GM23338 (cell line): Measurements from ENCODE around the gene PRG3. TPM values are rescaled to one million over a fixed set of nuclear protein-coding genes. Genes with fewer than 3 reads are reported as not detected.

Source experiments
- ATAC-seq: fragments of 200-7000 bp; cut with Tn5 transposase; 3 replicates; pipeline ENCODE4 v1.9.1; 2020
- DNase-seq: peaks from one replicate; pipeline ENCODE4 v3.0.0-alpha.2; 2015; ENCODE audit warnings: low spot score
- H2AFZ ChIP-seq: fragments of 200-600 bp; sonication (generic); 2 replicates; pipeline ENCODE4 v1.8.0; 2016; ENCODE audit warnings: antibody characterized with exemption, mild to moderate bottlenecking, moderate library complexity
- H3F3A ChIP-seq: fragments of 200-600 bp; sonication (generic); replicated peaks from 2 replicates; pipeline ENCODE4 v1.8.0; 2017; ENCODE audit warnings: antibody characterized with exemption, mixed run types, low read depth
- H3K27ac ChIP-seq: fragments of 200-600 bp; sonication (generic); 2 replicates; pipeline ENCODE4 v1.6.1; 2016; ENCODE audit warnings: low read depth
- H3K27me3 ChIP-seq: fragments of 200-600 bp; sonication (generic); 2 replicates; pipeline ENCODE4 v1.8.0; 2016; ENCODE audit warnings: mild to moderate bottlenecking, mixed run types, moderate library complexity; ENCODE audit not compliant: insufficient read depth
- H3K36me3 ChIP-seq: fragments of 200-600 bp; sonication (generic); 2 replicates; pipeline ENCODE4 v1.8.0; 2016; ENCODE audit warnings: mild to moderate bottlenecking; ENCODE audit not compliant: insufficient read depth
- H3K4me1 ChIP-seq: fragments of 200-600 bp; sonication (generic); 2 replicates; pipeline ENCODE4 v1.8.0; 2016; ENCODE audit warnings: mild to moderate bottlenecking, moderate library complexity; ENCODE audit not compliant: insufficient read depth
- H3K4me2 ChIP-seq: fragments of 200-600 bp; sonication (generic); 2 replicates; pipeline ENCODE4 v1.7.1; 2017; ENCODE audit warnings: mixed run types
- H3K4me3 ChIP-seq: fragments of 200-600 bp; sonication (generic); 2 replicates; pipeline ENCODE4 v1.6.1; 2016; ENCODE audit warnings: mixed run types
- H3K79me2 ChIP-seq: fragments of 200-600 bp; sonication (generic); replicated peaks from 2 replicates; pipeline ENCODE4 v1.8.0; 2017; ENCODE audit warnings: mild to moderate bottlenecking; ENCODE audit not compliant: insufficient read depth
- H3K9me2 ChIP-seq: fragments of 200-600 bp; sonication (generic); 2 replicates; pipeline ENCODE4 v1.8.0; 2017; ENCODE audit not compliant: insufficient read depth
- H4K20me1 ChIP-seq: fragments of 200-600 bp; sonication (generic); replicated peaks from 2 replicates; pipeline ENCODE4 v1.8.0; 2017; ENCODE audit warnings: mild to moderate bottlenecking; ENCODE audit not compliant: insufficient read depth
- H3K27ac Mint-ChIP-seq: 2 replicates; pipeline ENCODE4 v1.8.0; 2020; ENCODE audit warnings: inconsistent platforms, mild to moderate bottlenecking, moderate library complexity, mixed read lengths
- H3K27me3 Mint-ChIP-seq: 3 replicates; pipeline ENCODE4 v1.8.0; 2022; ENCODE audit warnings: low read depth, mild to moderate bottlenecking, moderate library complexity, mixed read lengths, inconsistent platforms; ENCODE audit not compliant: insufficient read depth, poor library complexity
- H3K36me3 Mint-ChIP-seq: 3 replicates; pipeline ENCODE4 v1.8.0; 2021; ENCODE audit warnings: low read depth, mild to moderate bottlenecking, inconsistent platforms, moderate library complexity, mixed read lengths
- H3K4me1 Mint-ChIP-seq: 3 replicates; pipeline ENCODE4 v1.8.0; 2020; ENCODE audit warnings: mild to moderate bottlenecking, inconsistent platforms, mixed read lengths
- H3K4me3 Mint-ChIP-seq: 3 replicates; pipeline ENCODE4 v1.8.0; 2021; ENCODE audit warnings: moderate library complexity, mild to moderate bottlenecking, inconsistent platforms, mixed read lengths
- H3K9me3 Mint-ChIP-seq: 3 replicates; pipeline ENCODE4 v1.8.0; 2020; ENCODE audit warnings: moderate library complexity, mild to moderate bottlenecking, inconsistent platforms, mixed read lengths
- CREB1 ChIP-seq: fragments of 250-450 bp; sonication (Bioruptor Pico); IDR thresholded peaks from 2 replicates; pipeline ENCODE4 v1.5.0; 2020; ENCODE audit warnings: low read depth, mild to moderate bottlenecking, moderate library complexity
- EZH2 ChIP-seq: fragments of 200-600 bp; sonication (generic); IDR thresholded peaks from one replicate; pipeline ENCODE4 v1.8.0; 2017; ENCODE audit warnings: antibody characterized with exemption, mild to moderate bottlenecking, low read depth; ENCODE audit not compliant: unreplicated experiment
- EZH2phosphoT487 ChIP-seq: fragments of 200-600 bp; sonication (generic); IDR thresholded peaks from one replicate; pipeline ENCODE4 v1.8.1; 2018; ENCODE audit warnings: antibody characterized with exemption; ENCODE audit not compliant: unreplicated experiment
- NANOG ChIP-seq: IDR thresholded peaks from 2 replicates; pipeline ENCODE4 v1.6.1; 2016; ENCODE audit warnings: antibody characterized with exemption, borderline replicate concordance
- POLR2AphosphoS5 ChIP-seq: IDR thresholded peaks from 2 replicates; pipeline ENCODE4 v1.6.1; 2016; ENCODE audit warnings: antibody characterized with exemption, low read depth
- STAT1 ChIP-seq: IDR thresholded peaks from one replicate; pipeline ENCODE4 v1.6.1; 2016; ENCODE audit warnings: antibody characterized with exemption; ENCODE audit not compliant: unreplicated experiment
- ZNF114 ChIP-seq: fragments of 250-450 bp; sonication (Bioruptor Pico); IDR thresholded peaks from 2 replicates; pipeline ENCODE4 v1.5.0; 2020; ENCODE audit warnings: mild to moderate bottlenecking, moderate library complexity
- ZNF331 ChIP-seq: fragments of 250-450 bp; sonication (Bioruptor Pico); IDR thresholded peaks from 2 replicates; pipeline ENCODE4 v1.5.0; 2020; ENCODE audit warnings: low read depth, mild to moderate bottlenecking, moderate library complexity
- polyA plus RNA-seq: library from polyadenylated mRNA; unstranded; fragments of >200 nt; fragmentation: Nextera tagmentation; extraction: Ambion mirVana; gene quantifications from 2 replicates; pipeline ENCODE4 v1.2.1, GENCODE V29; 2016
- total RNA-seq: library from RNA; depleted of rRNA; stranded (reverse); fragments of >200 nt; shearing (Covaris generic); gene quantifications from 2 replicates; pipeline ENCODE4 v1.2.3, GENCODE V29; 2014
- TF ChIP-seq, protein P1 (sequence below): IDR thresholded peaks from 2 replicates; pipeline ENCODE4 v1.6.1; 2016; ENCODE audit warnings: antibody characterized with exemption
- TF ChIP-seq, protein P2 (sequence below): fragments of 250-450 bp; sonication (Bioruptor Pico); IDR thresholded peaks from 2 replicates; pipeline ENCODE4 v1.5.0; 2020; ENCODE audit warnings: mild to moderate bottlenecking, moderate library complexity
- TF ChIP-seq, protein P3 (sequence below), 2 experiments: fragments of 200-600 bp in 1 of 2; sonication (generic) in 1 of 2; conservative IDR thresholded peaks; 2 replicates each; pipeline versions ENCODE4 v1.5.1 to v1.6.1; 2016 to 2017; ENCODE audit warnings: antibody characterized with exemption in 2 of 2, low read depth in 2 of 2, mild to moderate bottlenecking in 2 of 2, moderate library complexity in 1 of 2

PRG3 gene
- total and polyA plus RNA-seq, 2 experiments from 2014 or later: not detected

DNA sequence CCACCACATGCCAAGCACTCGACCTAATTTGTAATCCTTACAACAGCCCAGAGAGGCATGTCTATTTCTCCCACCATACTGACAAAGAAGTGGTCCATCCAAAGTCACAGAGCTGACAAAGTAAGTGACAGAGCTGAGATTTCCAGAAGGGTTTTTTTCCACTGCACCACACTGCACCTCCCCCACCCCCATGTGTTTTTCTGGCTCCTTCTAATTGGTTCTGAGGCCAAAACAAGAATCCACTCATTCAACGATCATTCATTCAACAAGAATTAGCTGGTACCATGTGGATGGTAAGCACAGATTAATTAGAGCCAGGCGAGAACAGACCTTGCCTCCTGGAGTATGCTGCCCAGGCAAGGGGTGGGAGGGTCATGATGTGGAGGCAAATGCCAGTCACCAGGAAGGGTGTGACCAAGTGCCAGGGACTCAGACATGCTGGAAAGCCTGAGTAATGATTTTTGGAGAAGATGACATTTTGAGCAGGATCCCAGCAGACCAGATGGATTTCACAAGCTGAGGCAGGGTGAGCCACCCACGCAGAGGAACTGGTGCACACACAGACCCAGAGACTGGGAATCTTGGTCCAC is 24.4 kb upstream of the PRG3 start:
- no peaks in the 10 kb centered on the region for H3K27me3 ChIP-seq
- H3K4me3 ChIP-seq: no peak overlapping the region
- no peak for TF ChIP-seq CREB1
- TF ChIP-seq NANOG: no peak
- no peak for TF ChIP-seq EZH2
- TF ChIP-seq EZH2phosphoT487: no peak
- TF ChIP-seq, protein P1, sequence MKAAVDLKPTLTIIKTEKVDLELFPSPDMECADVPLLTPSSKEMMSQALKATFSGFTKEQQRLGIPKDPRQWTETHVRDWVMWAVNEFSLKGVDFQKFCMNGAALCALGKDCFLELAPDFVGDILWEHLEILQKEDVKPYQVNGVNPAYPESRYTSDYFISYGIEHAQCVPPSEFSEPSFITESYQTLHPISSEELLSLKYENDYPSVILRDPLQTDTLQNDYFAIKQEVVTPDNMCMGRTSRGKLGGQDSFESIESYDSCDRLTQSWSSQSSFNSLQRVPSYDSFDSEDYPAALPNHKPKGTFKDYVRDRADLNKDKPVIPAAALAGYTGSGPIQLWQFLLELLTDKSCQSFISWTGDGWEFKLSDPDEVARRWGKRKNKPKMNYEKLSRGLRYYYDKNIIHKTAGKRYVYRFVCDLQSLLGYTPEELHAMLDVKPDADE: no peak
- no peak for TF ChIP-seq ZNF331
- TF ChIP-seq, protein P2, sequence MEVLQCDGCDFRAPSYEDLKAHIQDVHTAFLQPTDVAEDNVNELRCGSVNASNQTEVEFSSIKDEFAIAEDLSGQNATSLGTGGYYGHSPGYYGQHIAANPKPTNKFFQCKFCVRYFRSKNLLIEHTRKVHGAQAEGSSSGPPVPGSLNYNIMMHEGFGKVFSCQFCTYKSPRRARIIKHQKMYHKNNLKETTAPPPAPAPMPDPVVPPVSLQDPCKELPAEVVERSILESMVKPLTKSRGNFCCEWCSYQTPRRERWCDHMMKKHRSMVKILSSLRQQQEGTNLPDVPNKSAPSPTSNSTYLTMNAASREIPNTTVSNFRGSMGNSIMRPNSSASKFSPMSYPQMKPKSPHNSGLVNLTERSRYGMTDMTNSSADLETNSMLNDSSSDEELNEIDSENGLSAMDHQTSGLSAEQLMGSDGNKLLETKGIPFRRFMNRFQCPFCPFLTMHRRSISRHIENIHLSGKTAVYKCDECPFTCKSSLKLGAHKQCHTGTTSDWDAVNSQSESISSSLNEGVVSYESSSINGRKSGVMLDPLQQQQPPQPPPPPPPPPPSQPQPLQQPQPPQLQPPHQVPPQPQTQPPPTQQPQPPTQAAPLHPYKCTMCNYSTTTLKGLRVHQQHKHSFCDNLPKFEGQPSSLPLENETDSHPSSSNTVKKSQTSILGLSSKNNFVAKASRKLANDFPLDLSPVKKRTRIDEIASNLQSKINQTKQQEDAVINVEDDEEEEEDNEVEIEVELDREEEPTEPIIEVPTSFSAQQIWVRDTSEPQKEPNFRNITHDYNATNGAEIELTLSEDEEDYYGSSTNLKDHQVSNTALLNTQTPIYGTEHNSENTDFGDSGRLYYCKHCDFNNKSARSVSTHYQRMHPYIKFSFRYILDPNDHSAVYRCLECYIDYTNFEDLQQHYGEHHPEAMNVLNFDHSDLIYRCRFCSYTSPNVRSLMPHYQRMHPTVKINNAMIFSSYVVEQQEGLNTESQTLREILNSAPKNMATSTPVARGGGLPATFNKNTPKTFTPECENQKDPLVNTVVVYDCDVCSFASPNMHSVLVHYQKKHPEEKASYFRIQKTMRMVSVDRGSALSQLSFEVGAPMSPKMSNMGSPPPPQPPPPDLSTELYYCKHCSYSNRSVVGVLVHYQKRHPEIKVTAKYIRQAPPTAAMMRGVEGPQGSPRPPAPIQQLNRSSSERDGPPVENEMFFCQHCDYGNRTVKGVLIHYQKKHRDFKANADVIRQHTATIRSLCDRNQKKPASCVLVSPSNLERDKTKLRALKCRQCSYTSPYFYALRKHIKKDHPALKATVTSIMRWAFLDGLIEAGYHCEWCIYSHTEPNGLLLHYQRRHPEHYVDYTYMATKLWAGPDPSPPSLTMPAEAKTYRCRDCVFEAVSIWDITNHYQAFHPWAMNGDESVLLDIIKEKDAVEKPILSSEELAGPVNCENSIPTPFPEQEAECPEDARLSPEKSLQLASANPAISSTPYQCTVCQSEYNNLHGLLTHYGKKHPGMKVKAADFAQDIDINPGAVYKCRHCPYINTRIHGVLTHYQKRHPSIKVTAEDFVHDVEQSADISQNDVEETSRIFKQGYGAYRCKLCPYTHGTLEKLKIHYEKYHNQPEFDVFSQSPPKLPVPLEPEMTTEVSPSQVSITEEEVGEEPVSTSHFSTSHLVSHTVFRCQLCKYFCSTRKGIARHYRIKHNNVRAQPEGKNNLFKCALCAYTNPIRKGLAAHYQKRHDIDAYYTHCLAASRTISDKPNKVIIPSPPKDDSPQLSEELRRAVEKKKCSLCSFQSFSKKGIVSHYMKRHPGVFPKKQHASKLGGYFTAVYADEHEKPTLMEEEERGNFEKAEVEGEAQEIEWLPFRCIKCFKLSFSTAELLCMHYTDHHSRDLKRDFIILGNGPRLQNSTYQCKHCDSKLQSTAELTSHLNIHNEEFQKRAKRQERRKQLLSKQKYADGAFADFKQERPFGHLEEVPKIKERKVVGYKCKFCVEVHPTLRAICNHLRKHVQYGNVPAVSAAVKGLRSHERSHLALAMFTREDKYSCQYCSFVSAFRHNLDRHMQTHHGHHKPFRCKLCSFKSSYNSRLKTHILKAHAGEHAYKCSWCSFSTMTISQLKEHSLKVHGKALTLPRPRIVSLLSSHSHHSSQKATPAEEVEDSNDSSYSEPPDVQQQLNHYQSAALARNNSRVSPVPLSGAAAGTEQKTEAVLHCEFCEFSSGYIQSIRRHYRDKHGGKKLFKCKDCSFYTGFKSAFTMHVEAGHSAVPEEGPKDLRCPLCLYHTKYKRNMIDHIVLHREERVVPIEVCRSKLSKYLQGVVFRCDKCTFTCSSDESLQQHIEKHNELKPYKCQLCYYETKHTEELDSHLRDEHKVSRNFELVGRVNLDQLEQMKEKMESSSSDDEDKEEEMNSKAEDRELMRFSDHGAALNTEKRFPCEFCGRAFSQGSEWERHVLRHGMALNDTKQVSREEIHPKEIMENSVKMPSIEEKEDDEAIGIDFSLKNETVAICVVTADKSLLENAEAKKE: no peak
- no peak for TF ChIP-seq STAT1
- no peak for TF ChIP-seq POLR2AphosphoS5
- TF ChIP-seq, protein P3, sequence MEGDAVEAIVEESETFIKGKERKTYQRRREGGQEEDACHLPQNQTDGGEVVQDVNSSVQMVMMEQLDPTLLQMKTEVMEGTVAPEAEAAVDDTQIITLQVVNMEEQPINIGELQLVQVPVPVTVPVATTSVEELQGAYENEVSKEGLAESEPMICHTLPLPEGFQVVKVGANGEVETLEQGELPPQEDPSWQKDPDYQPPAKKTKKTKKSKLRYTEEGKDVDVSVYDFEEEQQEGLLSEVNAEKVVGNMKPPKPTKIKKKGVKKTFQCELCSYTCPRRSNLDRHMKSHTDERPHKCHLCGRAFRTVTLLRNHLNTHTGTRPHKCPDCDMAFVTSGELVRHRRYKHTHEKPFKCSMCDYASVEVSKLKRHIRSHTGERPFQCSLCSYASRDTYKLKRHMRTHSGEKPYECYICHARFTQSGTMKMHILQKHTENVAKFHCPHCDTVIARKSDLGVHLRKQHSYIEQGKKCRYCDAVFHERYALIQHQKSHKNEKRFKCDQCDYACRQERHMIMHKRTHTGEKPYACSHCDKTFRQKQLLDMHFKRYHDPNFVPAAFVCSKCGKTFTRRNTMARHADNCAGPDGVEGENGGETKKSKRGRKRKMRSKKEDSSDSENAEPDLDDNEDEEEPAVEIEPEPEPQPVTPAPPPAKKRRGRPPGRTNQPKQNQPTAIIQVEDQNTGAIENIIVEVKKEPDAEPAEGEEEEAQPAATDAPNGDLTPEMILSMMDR (conservative IDR thresholded peaks at IDR 0.05; ENCODE audit: low read depth in 2 of 2): no peak
- no peak for TF ChIP-seq ZNF114 (CRISPR knock-in tag)
- no peak for ATAC-seq
- peaks cover 8% of the 10 kb centered on the region for H3K27me3 Mint-ChIP-seq
- H3K4me1 ChIP-seq: no peaks in the 10 kb centered on the region
- H3K9me3 Mint-ChIP-seq: no peaks in the 10 kb centered on the region
- H2AFZ ChIP-seq: no peak overlapping the region
- H3K4me2 ChIP-seq: no peak overlapping the region
- H3K36me3 ChIP-seq: peaks cover 3% of the 10 kb centered on the region; the same call in 1 of the 2 replicates
- no peaks in the 10 kb centered on the region for H3K79me2 ChIP-seq
- H3K4me1 Mint-ChIP-seq: no peaks in the 10 kb centered on the region
- DNase-seq: no peak
- H4K20me1 ChIP-seq: peaks cover 2% of the 10 kb centered on the region; the same call in 1 of the 2 replicates
- no peaks in the 10 kb centered on the region for H3K9me2 ChIP-seq
- no peak overlapping the region for H3K27ac ChIP-seq
- H3K36me3 Mint-ChIP-seq: peaks cover 32% of the 10 kb centered on the region
- no peak overlapping the region for H3K4me3 Mint-ChIP-seq
- H3F3A ChIP-seq: no peaks in the 10 kb centered on the region
- no peak overlapping the region for H3K27ac Mint-ChIP-seq
